Neutrophil (primary cell): Measurements from ENCODE around the gene KIF26B.

Source experiments
- H3K27ac ChIP-seq: fragments of 200-600 bp; sonication (generic); 2 replicates; pipeline ENCODE4 v1.5.1; 2016; ENCODE audit warnings: mild to moderate bottlenecking, moderate library complexity
- H3K27me3 ChIP-seq: fragments of 200-600 bp; sonication (generic); 2 replicates; pipeline ENCODE4 v1.6.0; 2016; ENCODE audit warnings: mild to moderate bottlenecking
- H3K36me3 ChIP-seq: fragments of 200-600 bp; sonication (generic); 2 replicates; pipeline ENCODE4 v1.5.1; 2017
- H3K4me1 ChIP-seq, 2 experiments: fragments of 200-600 bp in 1 of 2; sonication (generic) in 1 of 2; 1 replicate in 1 of 2; 2 replicates in 1 of 2; pipeline versions ENCODE4 v1.5.1 to v1.6.1; 2013 to 2016; ENCODE audit warnings: low read depth in 1 of 2, low read length in 1 of 2, mild to moderate bottlenecking in 1 of 2, moderate library complexity in 1 of 2; ENCODE audit not compliant: control insufficient read depth in 1 of 2, insufficient read depth in 1 of 2
- H3K4me3 ChIP-seq, 2 experiments: fragments of 200-600 bp in 1 of 2; sonication (generic) in 1 of 2; 1 replicate in 1 of 2; 2 replicates in 1 of 2; pipeline ENCODE4 v1.5.1; 2013 to 2016; ENCODE audit warnings: low read depth in 1 of 2, low read length in 1 of 2, mild to moderate bottlenecking in 1 of 2, moderate library complexity in 1 of 2
- H3K9me3 ChIP-seq: fragments of 200-600 bp; sonication (generic); 2 replicates; pipeline ENCODE4 v1.5.1; 2016
- CTCF ChIP-seq: fragments of 200-600 bp; sonication (generic); IDR thresholded peaks from 2 replicates; pipeline ENCODE4 v1.5.1; 2016; ENCODE audit warnings: antibody characterized with exemption

The KIF26B gene

GRCh38 chr1:245156041-245156735, 1.4 kb downstream of the KIF26B start:
- peak; percentile 16 for TF ChIP-seq CTCF
- peaks cover 96% of the 10 kb centered on the region for H3K27me3 ChIP-seq

DNA sequence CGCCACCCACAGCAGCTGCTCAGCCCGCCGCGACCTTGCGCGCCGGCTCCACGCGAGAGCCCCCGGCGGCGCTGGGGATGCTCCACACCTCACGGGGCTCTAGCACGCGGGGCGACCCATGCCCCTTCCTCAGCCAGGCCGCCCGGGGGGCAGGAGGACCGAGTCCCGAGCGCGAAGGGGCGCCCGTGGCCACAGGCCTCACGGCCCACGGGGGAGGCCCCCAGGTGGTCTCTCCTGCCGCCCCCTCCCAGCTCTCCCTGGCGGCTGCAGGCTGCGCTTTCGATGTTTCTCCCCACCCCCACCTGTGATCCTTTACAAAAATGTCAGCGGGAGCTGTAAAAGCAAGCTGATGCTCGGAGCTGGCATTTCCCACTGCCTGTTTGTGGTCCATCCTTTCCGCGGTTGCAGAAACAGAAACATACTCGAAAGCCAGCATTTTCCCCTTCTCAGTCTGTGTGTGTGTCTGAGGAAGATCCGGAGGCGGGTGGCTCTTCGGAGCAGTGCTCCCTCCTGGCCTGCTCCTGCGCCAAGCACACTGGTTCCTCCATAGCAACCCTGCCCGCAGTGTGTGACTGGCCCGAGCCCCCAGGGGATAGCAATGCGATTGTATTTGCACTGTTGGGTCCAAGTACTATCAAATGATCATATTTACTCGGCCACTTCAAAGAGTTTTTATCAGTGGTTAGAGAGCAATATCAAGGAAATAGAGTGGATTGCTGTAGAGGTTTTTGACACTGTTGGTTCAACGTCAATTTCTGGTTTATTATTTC, 2.1 kb downstream of the KIF26B start:
- peaks cover 89% of the 10 kb centered on the region for H3K27me3 ChIP-seq
- no peaks in the 10 kb centered on the region for H3K9me3 ChIP-seq
- no peaks in the 10 kb centered on the region for H3K36me3 ChIP-seq
- peak overlapping the region; percentile 26 to 64 for H3K4me3 ChIP-seq
- H3K27ac ChIP-seq, result no peak overlapping the region
- TF ChIP-seq CTCF, result no peak
- H3K4me1 ChIP-seq, result peaks cover 40 to 43% of the 10 kb centered on the region in 2 experiments

More at GRCh38 chr1:245156041-245156735, 1.4 kb downstream of the KIF26B start:
- Histone ChIP-seq H3K27ac (no peak overlapping the region), H3K4me3 (peak overlapping the region; percentile 26 to 64), H3K36me3 (no peaks in the 10 kb centered on the region), H3K4me1 (peaks cover 40 to 43% of the 10 kb centered on the region in 2 experiments), H3K9me3 (no peaks in the 10 kb centered on the region)

GRCh38 chr1:245158913-245159312, 4.1 kb downstream of the KIF26B start:
- Histone ChIP-seq H3K4me3 (no peak overlapping the region), H3K36me3 (no peaks in the 10 kb centered on the region)

DNA sequence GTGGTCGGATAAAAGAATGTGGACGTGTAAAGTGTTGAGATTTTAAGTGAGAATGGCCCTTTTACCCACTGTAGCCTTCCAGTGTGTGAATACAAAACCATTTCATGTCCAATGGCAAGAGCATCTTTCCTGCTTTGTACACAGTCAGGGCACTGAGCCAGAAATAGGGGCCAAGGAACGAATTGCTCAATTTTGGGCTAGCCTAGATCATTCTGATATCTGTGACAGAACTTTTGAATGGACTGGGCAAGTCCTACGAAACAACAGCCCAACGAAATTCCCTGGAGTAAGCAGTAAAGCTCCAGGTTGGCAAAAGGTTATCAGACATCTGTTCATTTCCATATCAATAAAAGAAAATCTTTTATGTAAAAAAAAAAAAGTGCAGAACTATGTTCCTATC, 5.5 kb downstream of the KIF26B start:
- no peak for TF ChIP-seq CTCF
- Histone ChIP-seq H3K36me3 (no peaks in the 10 kb centered on the region), H3K4me1 (peaks cover 16 to 19% of the 10 kb centered on the region in 2 experiments), H3K27me3 (peaks cover 68% of the 10 kb centered on the region), H3K9me3 (no peaks in the 10 kb centered on the region), H3K4me3 (no peak overlapping the region), H3K27ac (no peak overlapping the region)

More at GRCh38 chr1:245158913-245159312, 4.1 kb downstream of the KIF26B start:
- no peak for TF ChIP-seq CTCF
- H3K27me3 ChIP-seq, result peaks cover 73% of the 10 kb centered on the region
- peaks cover 30 to 33% of the 10 kb centered on the region in 2 experiments for H3K4me1 ChIP-seq
- H3K27ac ChIP-seq, result no peak overlapping the region
- no peaks in the 10 kb centered on the region for H3K9me3 ChIP-seq

GRCh38 chr1:245160741-245161400, 6.1 kb downstream of the KIF26B start:
- Histone ChIP-seq H3K4me1 (peaks cover 10 to 13% of the 10 kb centered on the region in 2 experiments), H3K4me3 (no peak overlapping the region), H3K27ac (no peak overlapping the region), H3K36me3 (no peaks in the 10 kb centered on the region), H3K9me3 (no peaks in the 10 kb centered on the region), H3K27me3 (peaks cover 68% of the 10 kb centered on the region)
- no peak for TF ChIP-seq CTCF
